ENCODE results near the gene NLRP5. TPM values are rescaled to one million over a fixed set of nuclear protein-coding genes. Genes with fewer than 3 reads are reported as not detected.

Gene NLRP5
- total RNA-seq, 1 donor from 2014 or later: not detected

GRCh38 chr19:56076498-56076897 lies 89.9 kb downstream of the NLRP5 start:
- Histone ChIP-seq H3K36me3 (no peaks in the 10 kb centered on the region), H3K4me3 (no peak overlapping the region), H3K4me1 (peaks cover 10% of the 10 kb centered on the region), H3K9me3 (no peaks in the 10 kb centered on the region), H3K27me3 (no peaks in the 10 kb centered on the region), H3K27ac (no peak overlapping the region)
- peak; percentile 59 to 76 (median 73) for TF ChIP-seq CTCF (IDR thresholded peaks at IDR 0.05)
- TF ChIP-seq POLR2A (IDR thresholded peaks at IDR 0.05): no peak
- TF ChIP-seq POLR2AphosphoS5 (IDR thresholded peaks at IDR 0.05; ENCODE audit: insufficient read depth in 1 of 2, low read depth in 1 of 2): no peak
- DNase-seq (ENCODE audit: extremely low spot score in 2 of 2): no peak
- intact Hi-C loops (cut with DNase I): no loop called here

GRCh38 chr19:56079609-56080008 lies 93.0 kb downstream of the NLRP5 start:
- TF ChIP-seq POLR2A (IDR thresholded peaks at IDR 0.05) (no peak), POLR2AphosphoS5 (IDR thresholded peaks at IDR 0.05; ENCODE audit: insufficient read depth in 1 of 2, low read depth in 1 of 2) (no peak), CTCF (IDR thresholded peaks at IDR 0.05) (no peak)
- Histone ChIP-seq H3K27ac (no peak overlapping the region), H3K4me3 (no peak overlapping the region), H3K27me3 (no peaks in the 10 kb centered on the region), H3K36me3 (no peaks in the 10 kb centered on the region), H3K4me1 (peaks cover 10% of the 10 kb centered on the region), H3K9me3 (no peaks in the 10 kb centered on the region)
- intact Hi-C loops (cut with DNase I): no loop called here
- no peak for DNase-seq (ENCODE audit: extremely low spot score in 2 of 2)

GRCh38 chr19:56080669-56081401 lies 94.3 kb downstream of the NLRP5 start:
- intact Hi-C loops (cut with DNase I): no loop called here
- TF ChIP-seq CTCF (IDR thresholded peaks at IDR 0.05): peak in 2 of 3 experiments; percentile 22 to 41
- peak in 1 of 2 donors; percentile 8 for TF ChIP-seq POLR2AphosphoS5 (IDR thresholded peaks at IDR 0.05; ENCODE audit: insufficient read depth in 1 of 2, low read depth in 1 of 2)
- TF ChIP-seq POLR2A (IDR thresholded peaks at IDR 0.05): no peak
- no peaks in the 10 kb centered on the region for H3K36me3 ChIP-seq
- H3K4me3 ChIP-seq: peak overlapping the region; percentile 38 to 39
- H3K27me3 ChIP-seq: no peaks in the 10 kb centered on the region
- H3K4me1 ChIP-seq: peaks cover 10% of the 10 kb centered on the region
- H3K9me3 ChIP-seq: no peaks in the 10 kb centered on the region
- H3K27ac ChIP-seq: no peak overlapping the region
- no peak for DNase-seq (ENCODE audit: extremely low spot score in 2 of 2)

- TF ChIP-seq POLR2AphosphoS5 (IDR thresholded peaks at IDR 0.05; ENCODE audit: insufficient read depth in 1 of 2, low read depth in 1 of 2) (no peak), POLR2A (IDR thresholded peaks at IDR 0.05) (no peak), CTCF (IDR thresholded peaks at IDR 0.05) (no peak)
- H3K4me3 ChIP-seq: no peak overlapping the region
- no peak for DNase-seq (ENCODE audit: extremely low spot score in 2 of 2)
- H3K36me3 ChIP-seq: peaks cover 0 to 3% of the 10 kb centered on the region in 2 donors
- H3K9me3 ChIP-seq: no peaks in the 10 kb centered on the region
- peaks cover 10% of the 10 kb centered on the region for H3K4me1 ChIP-seq
- intact Hi-C loops (cut with DNase I): no loop called here
- H3K27ac ChIP-seq: no peak overlapping the region
- H3K27me3 ChIP-seq: no peaks in the 10 kb centered on the region
Observed at GRCh38 chr19:56083668-56084067, 97.1 kb downstream of the NLRP5 start.

GRCh38 chr19:56084835-56085536 lies 98.4 kb downstream of the NLRP5 start:
- Histone ChIP-seq H3K27me3 (no peaks in the 10 kb centered on the region), H3K4me3 (no peak overlapping the region), H3K9me3 (no peaks in the 10 kb centered on the region), H3K4me1 (peaks cover 10% of the 10 kb centered on the region), H3K36me3 (peaks cover 0 to 5% of the 10 kb centered on the region in 2 donors), H3K27ac (no peak overlapping the region)
- TF ChIP-seq POLR2A (IDR thresholded peaks at IDR 0.05) (no peak), POLR2AphosphoS5 (IDR thresholded peaks at IDR 0.05; ENCODE audit: insufficient read depth in 1 of 2, low read depth in 1 of 2) (no peak), CTCF (IDR thresholded peaks at IDR 0.05) (no peak)
- intact Hi-C loops (cut with DNase I): no loop called here
- DNase-seq (ENCODE audit: extremely low spot score in 2 of 2): no peak

All from vagina (tissue), 2 donors.